Activated T-cell treated with anti-CD3 and anti-CD28 coated beads, Interleukin-2, amount 50 U/mL, for 4 hours (primary cell): ENCODE data around the gene TGFBRAP1. TPM values are rescaled to one million over a fixed set of nuclear protein-coding genes. Genes with fewer than 3 reads are reported as not detected.
A peak's percentile ranks its signal among the peaks of the same experiment; 100 is the strongest.
"Not testable (repeated sequence)": the region's sequence is repeated elsewhere in the genome, so short reads cannot be mapped to it uniquely, and the experiment has no call there.

Experiments used
- ATAC-seq, 2 donors: fragments of 200-7000 bp; cut with Tn5 transposase; one replicate each; pipeline ENCODE4 v1.10.0; 2021
- DNase-seq: peaks from one replicate; pipeline ENCODE4 v3.0.0-alpha.2; 2020
- H3K27me3 Mint-ChIP-seq: one replicate; pipeline ENCODE4 v1.8.0; 2021; ENCODE audit warnings: low read depth, mixed read lengths
- H3K36me3 Mint-ChIP-seq: one replicate; pipeline ENCODE4 v1.8.0; 2022; ENCODE audit warnings: mixed read lengths; ENCODE audit not compliant: insufficient read depth
- H3K4me1 Mint-ChIP-seq: one replicate; pipeline ENCODE4 v1.8.0; 2021; ENCODE audit warnings: low read depth, mixed read lengths
- H3K4me3 Mint-ChIP-seq: one replicate; pipeline ENCODE4 v1.8.0; 2021; ENCODE audit warnings: mild to moderate bottlenecking, moderate library complexity, mixed read lengths
- H3K9me3 Mint-ChIP-seq: one replicate; pipeline ENCODE4 v1.8.0; 2021; ENCODE audit warnings: mixed read lengths
- total RNA-seq, 3 donors: library from RNA; stranded (reverse); gene quantifications; one replicate each; pipeline ENCODE4 v1.2.1, GENCODE V29; 2021

Gene TGFBRAP1
- total RNA-seq, 3 donors from 2014 or later = 25.1 to 27.3 (median 26.8) TPM

DNA sequence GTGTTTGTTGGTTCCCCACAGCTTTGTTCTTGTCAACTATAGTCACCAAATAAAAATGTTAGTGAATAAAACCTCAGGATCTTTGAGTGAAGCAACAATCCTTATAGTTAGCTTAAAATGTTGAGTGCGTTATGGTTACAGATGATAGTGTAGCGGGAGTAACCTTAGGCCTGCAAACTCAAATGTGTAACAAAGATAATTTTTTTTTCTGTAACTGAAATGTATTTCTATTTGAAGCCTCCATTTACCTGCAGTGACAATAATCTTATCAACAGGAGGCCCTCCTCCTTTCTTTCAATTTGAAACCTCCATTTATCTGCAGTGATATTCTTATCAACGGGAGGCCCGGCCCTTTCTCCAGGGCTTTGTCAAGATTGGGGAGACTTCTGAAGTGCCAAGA lies 4.7 kb upstream of the TGFBRAP1 start:
- no peaks in the 10 kb centered on the region for H3K9me3 Mint-ChIP-seq
- no peaks in the 10 kb centered on the region for H3K36me3 Mint-ChIP-seq
- H3K4me1 Mint-ChIP-seq = peaks cover 34% of the 10 kb centered on the region
- no peaks in the 10 kb centered on the region for H3K27me3 Mint-ChIP-seq
- ATAC-seq (no peak), DNase-seq (no peak)
- H3K4me3 Mint-ChIP-seq = no peak overlapping the region

- no peaks in the 10 kb centered on the region for H3K27me3 Mint-ChIP-seq
- peak overlapping the region; percentile 85 for H3K4me3 Mint-ChIP-seq
- H3K4me1 Mint-ChIP-seq = peaks cover 29% of the 10 kb centered on the region
- DNase-seq (no peak), ATAC-seq (no peak)
- H3K9me3 Mint-ChIP-seq = no peaks in the 10 kb centered on the region
- H3K36me3 Mint-ChIP-seq = no peaks in the 10 kb centered on the region
Observed at GRCh38 chr2:105330681-105331375, 1.3 kb upstream of the TGFBRAP1 start.

GRCh38 chr2:105329197-105329554 lies 359 bp downstream of the TGFBRAP1 start:
- H3K9me3 Mint-ChIP-seq = no peaks in the 10 kb centered on the region
- ATAC-seq (peak; percentile 23 to 36), DNase-seq (no peak)
- peaks cover 38% of the 10 kb centered on the region for H3K4me1 Mint-ChIP-seq
- H3K27me3 Mint-ChIP-seq = no peaks in the 10 kb centered on the region
- H3K36me3 Mint-ChIP-seq = peaks cover 5% of the 10 kb centered on the region
- peak overlapping the region; percentile 94 for H3K4me3 Mint-ChIP-seq

DNA sequence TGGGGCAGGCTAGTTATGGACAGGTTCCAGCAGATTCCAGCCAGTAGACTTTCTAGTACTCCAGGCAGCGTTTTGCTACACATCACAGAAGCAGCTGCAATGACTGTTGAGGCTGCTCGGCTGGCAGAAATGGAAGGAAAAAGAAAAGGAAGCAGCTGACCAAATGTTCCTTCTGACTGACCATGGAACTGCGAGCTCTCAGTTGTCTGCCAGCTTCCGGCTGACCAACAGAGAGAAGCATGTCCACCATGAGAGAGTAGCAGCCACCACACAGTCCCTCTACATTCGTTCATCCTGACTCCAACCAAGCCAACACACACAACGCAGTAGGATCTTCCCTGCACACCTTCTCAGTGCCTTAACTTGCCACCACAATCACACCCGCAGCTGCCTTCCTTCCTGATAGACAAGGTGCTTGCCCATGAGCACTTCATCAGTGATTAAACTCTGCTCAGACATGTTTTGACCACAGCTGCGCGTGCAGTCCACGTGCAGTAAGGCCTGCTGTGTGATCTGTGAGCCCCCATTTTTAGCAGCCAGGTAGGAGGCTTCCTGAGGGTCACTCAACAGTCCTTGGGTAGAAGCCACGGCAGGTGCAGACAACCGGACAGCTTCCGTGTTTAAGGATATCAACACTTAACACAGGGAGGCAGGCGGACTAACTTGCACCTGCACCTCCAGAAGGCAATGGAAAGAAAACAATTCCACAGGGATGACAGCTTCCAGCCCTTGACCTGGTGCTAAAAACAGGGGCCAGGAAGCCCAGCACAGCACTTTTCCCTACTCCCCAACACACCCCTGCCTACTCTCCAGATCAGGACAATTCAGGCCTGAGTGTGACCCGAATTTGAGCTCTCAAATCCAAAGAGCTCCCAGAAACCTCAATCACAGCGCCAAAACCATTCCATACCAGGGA lies 996 bp downstream of the TGFBRAP1 start:
- H3K36me3 Mint-ChIP-seq = peaks cover 8% of the 10 kb centered on the region
- H3K4me3 Mint-ChIP-seq = peak overlapping the region; percentile 94
- H3K4me1 Mint-ChIP-seq = peaks cover 42% of the 10 kb centered on the region
- no peaks in the 10 kb centered on the region for H3K9me3 Mint-ChIP-seq
- DNase-seq (peak; percentile 8), ATAC-seq (no peak)
- H3K27me3 Mint-ChIP-seq = no peaks in the 10 kb centered on the region

- Mint-ChIP-seq H3K27me3 (no peaks in the 10 kb centered on the region), H3K4me3 (peak overlapping the region; percentile 94), H3K36me3 (peaks cover 11% of the 10 kb centered on the region), H3K9me3 (no peaks in the 10 kb centered on the region), H3K4me1 (peaks cover 50% of the 10 kb centered on the region)
- no peak for DNase-seq
- ATAC-seq = no peak
Observed at GRCh38 chr2:105327690-105328089, 1.8 kb downstream of the TGFBRAP1 start.

DNA sequence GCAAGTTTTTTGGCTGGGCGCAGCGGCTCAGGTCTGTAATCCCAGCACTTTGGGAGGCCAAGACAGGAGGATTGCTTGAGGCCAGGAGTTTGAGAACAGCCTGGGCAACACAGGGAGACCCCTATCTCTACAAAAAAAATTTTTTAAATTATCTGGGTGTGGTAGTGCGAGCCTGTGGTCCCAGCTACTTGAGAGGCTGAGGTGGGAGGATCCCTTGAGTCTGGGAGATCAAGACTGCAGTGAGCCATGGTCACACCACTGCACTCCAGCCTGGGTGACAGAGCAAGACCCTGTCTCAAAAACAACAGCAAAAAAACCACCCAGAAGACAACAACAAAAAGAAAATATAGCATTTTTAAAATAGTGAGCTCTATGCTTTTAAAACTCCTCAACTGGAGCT lies 2.3 kb downstream of the TGFBRAP1 start:
- Mint-ChIP-seq H3K4me1 (peaks cover 54% of the 10 kb centered on the region), H3K36me3 (peaks cover 15% of the 10 kb centered on the region)
- DNase-seq, H3K9me3 Mint-ChIP-seq, H3K27me3 Mint-ChIP-seq, ATAC-seq, H3K4me3 Mint-ChIP-seq: not testable (repeated sequence)

GRCh38 chr2:105325389-105325963 lies 4.1 kb downstream of the TGFBRAP1 start:
- H3K4me1 Mint-ChIP-seq = peaks cover 56% of the 10 kb centered on the region
- peaks cover 15% of the 10 kb centered on the region for H3K36me3 Mint-ChIP-seq
- no peaks in the 10 kb centered on the region for H3K9me3 Mint-ChIP-seq
- ATAC-seq (no peak), DNase-seq (no peak)
- H3K4me3 Mint-ChIP-seq = no peak overlapping the region
- no peaks in the 10 kb centered on the region for H3K27me3 Mint-ChIP-seq

GRCh38 chr2:105324732-105325131 lies 4.8 kb downstream of the TGFBRAP1 start:
- no peaks in the 10 kb centered on the region for H3K27me3 Mint-ChIP-seq
- DNase-seq = no peak
- ATAC-seq = no peak
- peaks cover 15% of the 10 kb centered on the region for H3K36me3 Mint-ChIP-seq
- H3K4me3 Mint-ChIP-seq = no peak overlapping the region
- H3K4me1 Mint-ChIP-seq = peaks cover 55% of the 10 kb centered on the region
- no peaks in the 10 kb centered on the region for H3K9me3 Mint-ChIP-seq

DNA sequence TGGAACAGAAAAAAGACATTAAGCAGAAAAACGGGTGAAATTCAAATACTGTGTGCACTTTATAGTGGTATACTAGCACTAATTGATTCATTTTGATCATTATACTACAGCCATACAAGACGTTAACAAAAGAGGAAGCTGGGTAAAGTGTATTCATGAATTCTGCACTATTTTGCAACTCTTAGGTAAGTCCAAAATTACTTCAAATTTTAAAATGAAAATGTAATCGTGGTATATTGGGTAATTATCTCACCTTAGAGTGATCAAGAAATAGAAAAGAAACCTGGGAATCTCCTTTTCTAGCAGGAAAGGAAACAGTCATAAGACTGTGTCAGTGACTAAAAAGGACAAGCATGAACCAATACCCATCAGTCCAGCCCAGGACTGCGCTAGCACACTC lies 5.4 kb downstream of the TGFBRAP1 start:
- no peaks in the 10 kb centered on the region for H3K27me3 Mint-ChIP-seq
- H3K36me3 Mint-ChIP-seq = peaks cover 15% of the 10 kb centered on the region
- no peak for ATAC-seq
- DNase-seq = no peak
- H3K9me3 Mint-ChIP-seq = no peaks in the 10 kb centered on the region
- H3K4me3 Mint-ChIP-seq = no peak overlapping the region
- H3K4me1 Mint-ChIP-seq = peaks cover 54% of the 10 kb centered on the region

DNA sequence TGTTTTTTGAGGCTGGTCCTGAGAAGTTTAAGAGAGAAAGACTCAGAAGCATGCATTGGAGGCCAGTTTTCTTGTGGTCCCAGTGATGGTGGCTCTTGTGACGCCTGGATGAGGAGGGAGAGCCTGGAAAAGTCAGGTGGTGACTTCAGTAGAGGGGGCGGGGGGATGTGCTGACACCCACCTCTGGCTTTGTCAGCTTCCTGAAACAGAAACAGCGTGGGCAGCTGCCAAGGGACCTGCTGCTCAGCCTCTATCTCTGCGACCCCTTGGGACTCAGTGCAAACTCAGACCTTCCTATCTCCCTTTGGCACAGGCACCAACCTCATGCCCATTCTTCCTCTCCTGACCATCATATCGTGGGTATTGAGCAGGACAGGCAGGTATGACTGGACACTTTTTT lies 6.4 kb downstream of the TGFBRAP1 start:
- DNase-seq (no peak), ATAC-seq (peak in 1 of 2 donors; percentile 16)
- peaks cover 15% of the 10 kb centered on the region for H3K36me3 Mint-ChIP-seq
- no peaks in the 10 kb centered on the region for H3K27me3 Mint-ChIP-seq
- H3K9me3 Mint-ChIP-seq = no peaks in the 10 kb centered on the region
- H3K4me3 Mint-ChIP-seq = no peak overlapping the region
- H3K4me1 Mint-ChIP-seq = peaks cover 47% of the 10 kb centered on the region

- no peak overlapping the region for H3K4me3 Mint-ChIP-seq
- peaks cover 15% of the 10 kb centered on the region for H3K36me3 Mint-ChIP-seq
- no peaks in the 10 kb centered on the region for H3K27me3 Mint-ChIP-seq
- no peaks in the 10 kb centered on the region for H3K9me3 Mint-ChIP-seq
- peaks cover 41% of the 10 kb centered on the region for H3K4me1 Mint-ChIP-seq
- ATAC-seq (peak; percentile 40 to 56), DNase-seq (no peak)
Observed at GRCh38 chr2:105321875-105322646, 7.5 kb downstream of the TGFBRAP1 start.

DNA sequence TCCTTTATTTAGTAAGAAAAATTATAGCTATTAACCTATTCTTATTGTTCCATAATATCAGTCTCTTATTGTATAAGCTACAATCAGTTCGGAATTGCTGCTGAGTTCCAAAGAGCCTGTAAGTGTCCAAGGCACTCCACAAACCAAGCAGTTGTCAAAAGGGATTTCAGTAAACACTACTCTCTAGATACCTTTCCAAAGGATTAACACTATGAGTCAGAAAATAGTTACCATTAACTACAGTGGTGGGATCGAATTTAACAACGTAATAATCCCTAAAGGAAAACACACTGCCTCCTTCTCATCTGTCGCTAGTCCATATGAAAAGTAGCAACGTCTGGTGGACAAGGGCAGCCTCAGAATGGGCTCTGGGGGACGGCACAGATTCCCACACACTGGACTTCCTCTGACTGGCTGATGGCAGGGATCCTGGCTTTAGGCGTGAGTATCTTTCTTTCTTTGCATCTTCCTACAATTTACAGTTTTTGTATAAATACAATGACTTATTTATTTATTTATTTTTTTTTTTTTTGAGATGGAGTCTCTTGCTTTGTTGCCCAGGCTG lies 8.8 kb downstream of the TGFBRAP1 start:
- ATAC-seq (no peak), DNase-seq (no peak)
- H3K27me3 Mint-ChIP-seq = no peaks in the 10 kb centered on the region
- H3K9me3 Mint-ChIP-seq = no peaks in the 10 kb centered on the region
- peaks cover 38% of the 10 kb centered on the region for H3K4me1 Mint-ChIP-seq
- no peak overlapping the region for H3K4me3 Mint-ChIP-seq
- peaks cover 15% of the 10 kb centered on the region for H3K36me3 Mint-ChIP-seq

DNA sequence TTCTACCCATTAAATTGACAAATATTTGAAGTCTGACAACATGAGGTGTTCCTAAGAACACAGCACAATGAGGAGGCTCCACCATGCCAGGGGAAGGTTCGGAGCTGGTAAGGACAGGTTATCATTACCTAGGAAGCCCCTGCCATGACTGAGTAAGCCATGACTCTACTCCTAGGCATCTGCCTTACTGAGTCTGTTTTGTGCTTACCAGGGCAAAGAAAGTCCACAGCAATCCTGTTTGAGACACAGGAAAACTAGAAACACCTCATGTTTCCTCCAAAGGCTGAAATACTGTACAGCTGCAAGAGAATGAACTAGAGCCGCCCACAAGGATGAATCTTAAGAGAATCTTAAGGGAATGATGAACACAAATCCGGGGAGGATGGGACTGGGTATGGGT lies 11.6 kb downstream of the TGFBRAP1 start:
- Mint-ChIP-seq H3K4me1 (peaks cover 33% of the 10 kb centered on the region), H3K36me3 (peaks cover 9% of the 10 kb centered on the region), H3K9me3 (no peaks in the 10 kb centered on the region), H3K4me3 (no peak overlapping the region), H3K27me3 (no peaks in the 10 kb centered on the region)
- DNase-seq (no peak), ATAC-seq (no peak)

GRCh38 chr2:105315314-105315713 lies 14.2 kb downstream of the TGFBRAP1 start:
- Mint-ChIP-seq H3K9me3 (no peaks in the 10 kb centered on the region), H3K36me3 (peaks cover 2% of the 10 kb centered on the region), H3K4me3 (no peak overlapping the region), H3K4me1 (peaks cover 26% of the 10 kb centered on the region), H3K27me3 (no peaks in the 10 kb centered on the region)
- ATAC-seq (peak in 1 of 2 donors; percentile 41), DNase-seq (no peak)
